Fibroblast of the aortic adventitia (primary cell): ENCODE data around the gene HIP1. TPM values are rescaled to one million over a fixed set of nuclear protein-coding genes. Genes with fewer than 3 reads are reported as not detected.
"Not testable (repeated sequence)": the region's sequence is repeated elsewhere in the genome, so short reads cannot be mapped to it uniquely, and the experiment has no call there.

ENCODE experiments used
- DNase-seq: peaks from one replicate; pipeline ENCODE4 v3.0.0-alpha.2; 2010; ENCODE audit warnings: low read depth
- H3K4me3 ChIP-seq: 2 replicates; pipeline ENCODE4 v1.5.1; 2011; ENCODE audit warnings: low read depth, mild to moderate bottlenecking, control low read depth, low read length, moderate library complexity
- total RNA-seq: library from RNA; depleted of rRNA; stranded (reverse); fragments of >200 nt; gene quantifications from 2 replicates; pipeline ENCODE4 v1.2.3, GENCODE V29; 2012; ENCODE audit warnings: low replicate concordance
- TF ChIP-seq, protein P1 (sequence below): IDR thresholded peaks from 2 replicates; pipeline ENCODE4 v1.5.1; 2011; ENCODE audit warnings: mild to moderate bottlenecking, low read length, control low read depth, inconsistent platforms; ENCODE audit not compliant: insufficient read depth

The HIP1 gene
- total RNA-seq, 1 donor = 9.3 TPM

DNA sequence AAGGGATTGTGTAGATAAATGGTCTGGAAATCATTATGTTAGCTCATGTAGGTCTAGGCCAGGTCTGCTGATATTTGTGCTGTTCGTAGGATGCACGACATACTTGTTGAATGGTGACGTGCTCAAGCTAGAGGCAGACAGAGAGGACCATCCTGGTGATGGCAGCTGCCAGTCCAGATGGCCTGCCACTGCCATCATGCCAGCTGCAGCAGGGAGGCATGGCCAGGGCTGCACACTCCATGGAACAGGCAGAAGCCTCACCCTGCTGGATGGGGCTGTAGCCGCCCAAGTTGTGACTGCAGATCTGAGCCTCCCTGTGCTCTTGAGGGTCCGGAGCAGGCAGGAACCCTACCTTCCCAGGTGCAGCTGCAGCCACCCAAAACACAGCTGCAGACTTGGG lies 166.3 kb downstream of the HIP1 start:
- TF ChIP-seq, protein P1, sequence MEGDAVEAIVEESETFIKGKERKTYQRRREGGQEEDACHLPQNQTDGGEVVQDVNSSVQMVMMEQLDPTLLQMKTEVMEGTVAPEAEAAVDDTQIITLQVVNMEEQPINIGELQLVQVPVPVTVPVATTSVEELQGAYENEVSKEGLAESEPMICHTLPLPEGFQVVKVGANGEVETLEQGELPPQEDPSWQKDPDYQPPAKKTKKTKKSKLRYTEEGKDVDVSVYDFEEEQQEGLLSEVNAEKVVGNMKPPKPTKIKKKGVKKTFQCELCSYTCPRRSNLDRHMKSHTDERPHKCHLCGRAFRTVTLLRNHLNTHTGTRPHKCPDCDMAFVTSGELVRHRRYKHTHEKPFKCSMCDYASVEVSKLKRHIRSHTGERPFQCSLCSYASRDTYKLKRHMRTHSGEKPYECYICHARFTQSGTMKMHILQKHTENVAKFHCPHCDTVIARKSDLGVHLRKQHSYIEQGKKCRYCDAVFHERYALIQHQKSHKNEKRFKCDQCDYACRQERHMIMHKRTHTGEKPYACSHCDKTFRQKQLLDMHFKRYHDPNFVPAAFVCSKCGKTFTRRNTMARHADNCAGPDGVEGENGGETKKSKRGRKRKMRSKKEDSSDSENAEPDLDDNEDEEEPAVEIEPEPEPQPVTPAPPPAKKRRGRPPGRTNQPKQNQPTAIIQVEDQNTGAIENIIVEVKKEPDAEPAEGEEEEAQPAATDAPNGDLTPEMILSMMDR = no peak
- DNase-seq = no peak
- H3K4me3 ChIP-seq = no peak overlapping the region

GRCh38 chr7:75571209-75571608 lies 167.5 kb downstream of the HIP1 start:
- no peak for DNase-seq
- TF ChIP-seq, protein P1 = no peak
- H3K4me3 ChIP-seq = no peak overlapping the region

DNA sequence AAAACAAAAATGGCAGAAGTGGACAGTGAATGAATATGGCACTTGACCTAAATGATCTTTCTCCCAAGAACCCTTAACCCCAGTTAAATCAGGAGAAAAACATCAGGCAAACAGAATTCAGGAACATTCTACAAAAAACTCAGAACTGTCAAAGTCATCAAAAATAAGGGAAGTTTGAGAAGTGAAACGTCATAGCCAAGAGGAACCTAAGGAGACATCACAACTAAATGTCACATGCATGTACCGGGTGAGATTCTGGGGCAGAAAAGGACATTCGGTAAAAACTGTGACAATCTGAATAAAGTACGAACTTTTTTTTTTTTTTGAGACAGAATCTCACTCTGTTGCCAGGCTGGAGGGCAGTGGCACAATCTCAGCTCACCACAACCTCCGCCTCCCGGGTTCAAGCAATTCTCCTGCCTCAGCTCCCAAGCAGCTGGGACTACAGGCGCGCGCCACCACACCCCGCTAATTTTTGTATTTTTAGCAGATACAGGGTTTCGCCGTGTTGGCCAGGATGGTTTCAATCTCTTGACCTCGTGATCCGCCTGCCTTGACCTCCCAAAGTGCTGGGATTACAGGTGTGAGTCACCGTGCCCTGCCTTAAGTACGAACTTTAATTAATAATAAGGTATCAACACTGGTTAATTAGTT lies 169.0 kb downstream of the HIP1 start:
- H3K4me3 ChIP-seq, DNase-seq: not testable (repeated sequence)

DNA sequence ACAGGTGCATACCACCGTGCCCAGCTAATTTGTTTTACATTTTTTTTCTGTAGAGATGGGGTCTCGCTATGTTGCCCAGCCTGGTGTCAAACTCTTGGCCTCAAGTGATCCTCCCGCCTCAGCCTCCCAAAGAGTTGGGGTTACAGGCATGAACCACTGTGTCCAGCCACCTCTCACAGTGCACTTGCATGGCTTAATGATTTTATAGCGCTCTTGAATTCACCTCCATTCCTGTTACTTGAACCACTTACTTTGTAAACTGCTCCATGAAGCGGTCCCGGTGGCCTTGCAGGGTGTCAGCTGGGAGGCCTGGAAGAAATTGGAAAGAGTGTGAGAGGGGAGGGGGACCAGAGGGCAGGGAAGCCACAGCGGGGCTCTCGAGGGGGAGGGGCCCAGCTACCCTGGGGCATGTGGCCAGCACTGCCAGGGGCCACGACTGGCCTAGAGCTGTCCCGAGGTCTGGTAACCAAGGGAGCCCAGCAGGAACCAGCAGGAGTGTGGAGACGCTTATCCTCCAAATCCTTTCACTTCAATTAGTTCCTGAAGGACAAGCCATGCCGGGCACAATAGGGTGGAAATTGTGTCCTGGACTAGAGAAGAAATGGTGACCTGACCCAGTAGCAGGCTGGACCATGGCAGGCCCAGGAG lies 170.7 kb downstream of the HIP1 start:
- H3K4me3 ChIP-seq = no peak overlapping the region
- TF ChIP-seq, protein P1 = no peak
- no peak for DNase-seq

DNA sequence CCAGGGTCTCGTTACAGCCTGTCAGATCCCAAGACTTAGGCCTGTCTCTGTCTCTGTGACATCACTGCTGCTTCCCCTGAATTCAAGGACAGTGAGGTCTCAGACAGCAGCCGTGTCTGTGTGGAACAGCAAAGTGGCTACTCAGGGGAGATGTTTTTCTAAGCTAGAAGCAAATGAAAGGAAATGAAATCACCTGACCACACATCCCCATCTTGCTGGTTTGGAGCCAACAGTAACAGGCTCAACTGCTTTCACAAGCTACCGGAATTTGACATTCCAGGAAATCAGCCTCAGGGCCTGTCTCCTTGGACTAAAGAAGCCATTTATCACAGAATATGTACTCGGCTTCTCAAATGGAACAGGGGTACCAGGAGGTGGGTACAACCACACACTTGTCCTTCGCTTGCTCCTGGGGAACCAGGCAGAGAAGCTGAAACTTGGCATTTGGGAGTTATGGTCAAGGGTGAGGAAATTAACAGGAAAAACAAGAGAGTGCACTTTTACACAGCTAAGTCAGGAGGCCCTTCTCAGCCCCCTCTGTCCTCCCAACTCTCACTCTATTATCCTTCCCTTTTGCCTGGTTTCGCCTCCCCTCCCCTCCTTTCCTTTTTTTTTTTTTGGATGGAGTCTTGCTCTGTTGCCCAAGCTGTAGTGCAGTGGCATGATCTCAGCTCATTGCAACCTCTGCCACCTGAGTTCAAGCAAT lies 173.5 kb downstream of the HIP1 start:
- H3K4me3 ChIP-seq = no peak overlapping the region
- peak; percentile 87 for DNase-seq
- TF ChIP-seq, protein P1 = no peak

GRCh38 chr7:75563171-75563570 lies 175.6 kb downstream of the HIP1 start:
- DNase-seq = no peak
- no peak overlapping the region for H3K4me3 ChIP-seq
- TF ChIP-seq, protein P1 = no peak

DNA sequence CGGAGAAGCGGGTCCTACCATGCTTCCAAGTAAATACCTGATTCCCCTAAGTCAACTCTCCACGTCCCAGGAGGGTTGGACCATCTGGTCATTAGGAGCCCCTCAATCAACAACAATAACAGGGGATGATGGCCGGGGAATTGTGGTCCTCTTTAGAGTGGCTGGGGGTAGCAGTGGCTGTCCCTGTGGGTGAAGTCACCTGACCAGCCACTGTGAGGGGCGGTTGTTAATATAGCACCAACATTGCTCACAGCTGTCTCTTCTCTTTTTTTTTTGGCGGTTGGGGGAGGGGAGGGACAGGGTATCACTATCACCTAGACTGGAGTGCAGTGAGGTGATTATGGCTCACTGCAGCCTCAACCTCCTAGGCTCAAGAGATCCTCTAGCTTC lies 178.8 kb downstream of the HIP1 start:
- no peak overlapping the region for H3K4me3 ChIP-seq
- no peak for DNase-seq
- TF ChIP-seq, protein P1 = no peak
